GM23248 (cell line): ENCODE results near the gene GLRX5.

ENCODE experiments used
- EZH2 ChIP-seq: fragments of 200-600 bp; sonication (generic); IDR thresholded peaks from 2 replicates; pipeline ENCODE4 v1.6.1; 2018; ENCODE audit warnings: antibody characterized with exemption, mild to moderate bottlenecking; ENCODE audit not compliant: insufficient read depth, poor library complexity, severe bottlenecking
- EZH2phosphoT487 ChIP-seq: fragments of 200-600 bp; sonication (generic); IDR thresholded peaks from 2 replicates; pipeline ENCODE4 v1.6.1; 2018; ENCODE audit warnings: antibody characterized with exemption, moderate library complexity, mild to moderate bottlenecking, low read depth; ENCODE audit not compliant: insufficient read depth

- TF ChIP-seq EZH2 (no peak), EZH2phosphoT487 (no peak)
Measured at GRCh38 chr14:95551435-95551834, 16.6 kb downstream of the GLRX5 start.
